ENCODE data around the gene CCZ1B.
"Not testable (repeated sequence)": the region's sequence is repeated elsewhere in the genome, so short reads cannot be mapped to it uniquely, and the experiment has no call there.

DNA sequence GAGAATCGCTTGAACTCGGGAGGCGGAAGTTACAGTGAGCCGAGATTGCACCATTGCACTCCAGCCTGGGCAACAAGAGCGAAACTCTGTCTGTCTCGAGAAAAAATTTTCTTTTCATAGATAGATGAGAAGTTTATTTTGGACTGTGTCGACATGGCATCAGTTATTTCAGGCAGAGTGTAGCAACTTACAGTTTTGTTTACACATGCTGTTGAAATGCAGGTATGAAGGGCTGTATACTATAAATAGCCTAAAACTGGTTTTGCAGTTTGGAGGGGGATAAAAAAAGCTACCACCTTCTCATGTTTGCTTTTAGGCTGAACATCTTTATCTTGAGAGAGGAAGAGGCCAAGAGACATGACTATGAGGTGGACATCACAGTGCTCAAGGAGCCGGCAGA is 28.0 kb downstream of the CCZ1B start:
- TF ChIP-seq, protein P1, sequence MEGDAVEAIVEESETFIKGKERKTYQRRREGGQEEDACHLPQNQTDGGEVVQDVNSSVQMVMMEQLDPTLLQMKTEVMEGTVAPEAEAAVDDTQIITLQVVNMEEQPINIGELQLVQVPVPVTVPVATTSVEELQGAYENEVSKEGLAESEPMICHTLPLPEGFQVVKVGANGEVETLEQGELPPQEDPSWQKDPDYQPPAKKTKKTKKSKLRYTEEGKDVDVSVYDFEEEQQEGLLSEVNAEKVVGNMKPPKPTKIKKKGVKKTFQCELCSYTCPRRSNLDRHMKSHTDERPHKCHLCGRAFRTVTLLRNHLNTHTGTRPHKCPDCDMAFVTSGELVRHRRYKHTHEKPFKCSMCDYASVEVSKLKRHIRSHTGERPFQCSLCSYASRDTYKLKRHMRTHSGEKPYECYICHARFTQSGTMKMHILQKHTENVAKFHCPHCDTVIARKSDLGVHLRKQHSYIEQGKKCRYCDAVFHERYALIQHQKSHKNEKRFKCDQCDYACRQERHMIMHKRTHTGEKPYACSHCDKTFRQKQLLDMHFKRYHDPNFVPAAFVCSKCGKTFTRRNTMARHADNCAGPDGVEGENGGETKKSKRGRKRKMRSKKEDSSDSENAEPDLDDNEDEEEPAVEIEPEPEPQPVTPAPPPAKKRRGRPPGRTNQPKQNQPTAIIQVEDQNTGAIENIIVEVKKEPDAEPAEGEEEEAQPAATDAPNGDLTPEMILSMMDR (IDR thresholded peaks at IDR 0.05), result not testable (repeated sequence)
- TF ChIP-seq POLR2A (IDR thresholded peaks at IDR 0.05), result not testable (repeated sequence)

Data from transverse colon (tissue), 3 donors.